IPS DF 19.7 (cell line): Measurements from ENCODE around the gene KCNK15.

Source experiments
- DNase-seq: peaks from one replicate; pipeline ENCODE4 v3.0.0-alpha.2; 2013; ENCODE audit warnings: low read depth, low spot score

Gene KCNK15

GRCh38 chr20:44736170-44737021 lies 9.3 kb upstream of the KCNK15 start:
- peak; percentile 95 for DNase-seq

- DNase-seq, result no peak
Observed at GRCh38 chr20:44737116-44737515, 8.5 kb upstream of the KCNK15 start.

- DNase-seq, result peak; percentile 90
Observed at GRCh38 chr20:44738813-44739477, 6.7 kb upstream of the KCNK15 start.

GRCh38 chr20:44739942-44740341 lies 5.7 kb upstream of the KCNK15 start:
- no peak for DNase-seq

GRCh38 chr20:44742304-44743079 lies 3.2 kb upstream of the KCNK15 start:
- no peak for DNase-seq

- DNase-seq, result no peak
Observed at GRCh38 chr20:44743080-44743701, 2.5 kb upstream of the KCNK15 start.

- no peak for DNase-seq
Observed at GRCh38 chr20:44743916-44744655, 1.6 kb upstream of the KCNK15 start.

- no peak for DNase-seq
Observed at GRCh38 chr20:44745122-44745597, 505 bp upstream of the KCNK15 start.

- no peak for DNase-seq
Observed at GRCh38 chr20:44746367-44747165, 901 bp downstream of the KCNK15 start.

- DNase-seq, result peak; percentile 68
Observed at GRCh38 chr20:44747166-44748004, 1.7 kb downstream of the KCNK15 start.

GRCh38 chr20:44748005-44748370 lies 2.3 kb downstream of the KCNK15 start:
- DNase-seq, result no peak

GRCh38 chr20:44750081-44750805 lies 4.6 kb downstream of the KCNK15 start:
- no peak for DNase-seq

- no peak for DNase-seq
Observed at GRCh38 chr20:44752099-44752931, 6.7 kb downstream of the KCNK15 start.

- DNase-seq, result no peak
Observed at GRCh38 chr20:44754554-44754953, 8.9 kb downstream of the KCNK15 start.

GRCh38 chr20:44756011-44756688 lies 10.5 kb downstream of the KCNK15 start:
- no peak for DNase-seq

GRCh38 chr20:44756956-44757355 lies 11.3 kb downstream of the KCNK15 start:
- DNase-seq, result no peak
